Suprapubic skin (tissue), 4 donors: Measurements from ENCODE around the gene HOXC4. TPM values are rescaled to one million over a fixed set of nuclear protein-coding genes. Genes with fewer than 3 reads are reported as not detected.

ENCODE experiments used
- DNase-seq, 2 donors: peaks; one replicate each; pipeline ENCODE4 v3.0.0-alpha.2; 2019; ENCODE audit warnings: low spot score in 2 of 2
- H3K27ac ChIP-seq: fragments of 200-600 bp; sonication (generic); one replicate; pipeline ENCODE4 v1.5.1; 2019
- H3K27me3 ChIP-seq: fragments of 200-600 bp; sonication (generic); one replicate; pipeline ENCODE4 v1.5.1; 2019
- H3K36me3 ChIP-seq: fragments of 200-600 bp; sonication (generic); one replicate; pipeline ENCODE4 v1.5.1; 2019
- H3K4me1 ChIP-seq: fragments of 200-600 bp; sonication (generic); one replicate; pipeline ENCODE4 v1.5.1; 2019
- H3K4me3 ChIP-seq: fragments of 200-600 bp; sonication (generic); one replicate; pipeline ENCODE4 v1.5.1; 2019; ENCODE audit warnings: mild to moderate bottlenecking
- H3K9me3 ChIP-seq: fragments of 200-600 bp; sonication (generic); one replicate; pipeline ENCODE4 v1.5.1; 2019
- EP300 ChIP-seq: sonication (generic); formaldehyde crosslinking; IDR thresholded peaks from one replicate; pipeline ENCODE4 v1.6.1; 2017; ENCODE audit warnings: antibody characterized with exemption
- POLR2A ChIP-seq, 2 donors: fragments of 450-650 bp; IDR thresholded peaks; one replicate each; pipeline ENCODE4 v1.6.1; 2017; ENCODE audit warnings: antibody characterized with exemption in 2 of 2, mild to moderate bottlenecking in 2 of 2, moderate library complexity in 2 of 2
- POLR2AphosphoS5 ChIP-seq, 3 donors: sonication (generic); formaldehyde crosslinking; IDR thresholded peaks; one replicate each; pipeline ENCODE4 v1.6.1; 2017; ENCODE audit warnings: antibody characterized with exemption in 3 of 3
- WGBS: methylation state at CpG from one replicate; pipeline ENCODE4 v1.1.5; 2018; 5-methylcytosine and 5-hydroxymethylcytosine counted together
- total RNA-seq, 4 donors: library from RNA; depleted of rRNA; stranded (reverse); fragments of >200 nt; gene quantifications; one replicate each; pipeline ENCODE4 v1.1.0, GENCODE V29; 2016
- TF ChIP-seq, protein P1 (sequence below), 2 donors: fragments of 200-600 bp in 1 of 2; fragments of 450-650 bp in 1 of 2; sonication (generic) in 1 of 2; IDR thresholded peaks; one replicate each; pipeline ENCODE4 v1.5.1; 2016 to 2019; ENCODE audit warnings: antibody characterized with exemption in 2 of 2, mild to moderate bottlenecking in 1 of 2, moderate library complexity in 1 of 2

The HOXC4 gene
- total RNA-seq, 4 donors from 2014 or later, result 1.4 to 4.7 (median 1.9) TPM

DNA sequence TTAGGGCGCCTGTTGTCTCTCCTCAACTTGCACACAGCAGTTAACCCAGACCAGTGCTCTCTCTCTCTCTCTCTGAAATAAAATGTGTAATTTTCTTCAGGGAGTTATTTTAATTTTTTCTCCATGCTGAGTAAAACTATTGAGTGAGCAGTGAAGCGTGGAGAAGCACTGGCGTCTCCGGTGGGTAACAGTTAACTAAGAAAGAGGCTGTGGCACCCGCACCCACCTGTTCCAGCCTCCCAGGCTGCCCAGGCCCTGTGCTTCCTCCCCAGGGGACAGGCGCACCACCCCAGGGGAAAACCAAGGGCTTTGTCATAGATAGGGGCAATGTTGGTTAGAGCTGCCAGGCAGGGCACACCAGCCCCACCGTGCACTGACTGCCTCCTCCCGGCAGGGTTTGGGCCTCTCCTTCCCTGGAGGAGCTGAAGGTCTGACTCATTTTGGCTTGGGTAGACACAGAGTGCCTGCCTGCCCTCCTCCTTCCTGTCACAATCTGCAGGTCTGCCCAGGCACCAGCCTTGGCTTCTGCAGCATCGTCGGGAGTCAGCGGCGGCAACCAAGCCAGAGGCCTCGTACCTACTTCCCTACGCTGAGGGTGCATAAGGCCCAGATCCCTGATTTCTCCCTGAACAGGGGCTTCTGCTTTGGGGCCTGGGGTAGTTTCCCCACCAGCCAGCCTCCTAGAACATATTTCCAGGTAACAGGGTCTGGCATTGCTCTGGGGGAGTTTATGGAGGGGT is 16.8 kb upstream of the HOXC4 start:
- Histone ChIP-seq H3K27me3 (peaks cover 23% of the 10 kb centered on the region), H3K4me1 (peaks cover 82% of the 10 kb centered on the region), H3K36me3 (no peaks in the 10 kb centered on the region), H3K9me3 (no peaks in the 10 kb centered on the region), H3K4me3 (no peak overlapping the region), H3K27ac (peak overlapping the region; percentile 37)
- DNase-seq, result peak in 1 of 2 donors; percentile 78
- WGBS, result 53% methylated on average over 11 of the region's 14 CpGs
- TF ChIP-seq, protein P1, sequence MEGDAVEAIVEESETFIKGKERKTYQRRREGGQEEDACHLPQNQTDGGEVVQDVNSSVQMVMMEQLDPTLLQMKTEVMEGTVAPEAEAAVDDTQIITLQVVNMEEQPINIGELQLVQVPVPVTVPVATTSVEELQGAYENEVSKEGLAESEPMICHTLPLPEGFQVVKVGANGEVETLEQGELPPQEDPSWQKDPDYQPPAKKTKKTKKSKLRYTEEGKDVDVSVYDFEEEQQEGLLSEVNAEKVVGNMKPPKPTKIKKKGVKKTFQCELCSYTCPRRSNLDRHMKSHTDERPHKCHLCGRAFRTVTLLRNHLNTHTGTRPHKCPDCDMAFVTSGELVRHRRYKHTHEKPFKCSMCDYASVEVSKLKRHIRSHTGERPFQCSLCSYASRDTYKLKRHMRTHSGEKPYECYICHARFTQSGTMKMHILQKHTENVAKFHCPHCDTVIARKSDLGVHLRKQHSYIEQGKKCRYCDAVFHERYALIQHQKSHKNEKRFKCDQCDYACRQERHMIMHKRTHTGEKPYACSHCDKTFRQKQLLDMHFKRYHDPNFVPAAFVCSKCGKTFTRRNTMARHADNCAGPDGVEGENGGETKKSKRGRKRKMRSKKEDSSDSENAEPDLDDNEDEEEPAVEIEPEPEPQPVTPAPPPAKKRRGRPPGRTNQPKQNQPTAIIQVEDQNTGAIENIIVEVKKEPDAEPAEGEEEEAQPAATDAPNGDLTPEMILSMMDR (IDR thresholded peaks at IDR 0.05), result peak in 1 of 2 donors; percentile 29
- TF ChIP-seq POLR2AphosphoS5 (IDR thresholded peaks at IDR 0.05), result no peak
- no peak for TF ChIP-seq POLR2A (IDR thresholded peaks at IDR 0.05)
- no peak for TF ChIP-seq EP300

DNA sequence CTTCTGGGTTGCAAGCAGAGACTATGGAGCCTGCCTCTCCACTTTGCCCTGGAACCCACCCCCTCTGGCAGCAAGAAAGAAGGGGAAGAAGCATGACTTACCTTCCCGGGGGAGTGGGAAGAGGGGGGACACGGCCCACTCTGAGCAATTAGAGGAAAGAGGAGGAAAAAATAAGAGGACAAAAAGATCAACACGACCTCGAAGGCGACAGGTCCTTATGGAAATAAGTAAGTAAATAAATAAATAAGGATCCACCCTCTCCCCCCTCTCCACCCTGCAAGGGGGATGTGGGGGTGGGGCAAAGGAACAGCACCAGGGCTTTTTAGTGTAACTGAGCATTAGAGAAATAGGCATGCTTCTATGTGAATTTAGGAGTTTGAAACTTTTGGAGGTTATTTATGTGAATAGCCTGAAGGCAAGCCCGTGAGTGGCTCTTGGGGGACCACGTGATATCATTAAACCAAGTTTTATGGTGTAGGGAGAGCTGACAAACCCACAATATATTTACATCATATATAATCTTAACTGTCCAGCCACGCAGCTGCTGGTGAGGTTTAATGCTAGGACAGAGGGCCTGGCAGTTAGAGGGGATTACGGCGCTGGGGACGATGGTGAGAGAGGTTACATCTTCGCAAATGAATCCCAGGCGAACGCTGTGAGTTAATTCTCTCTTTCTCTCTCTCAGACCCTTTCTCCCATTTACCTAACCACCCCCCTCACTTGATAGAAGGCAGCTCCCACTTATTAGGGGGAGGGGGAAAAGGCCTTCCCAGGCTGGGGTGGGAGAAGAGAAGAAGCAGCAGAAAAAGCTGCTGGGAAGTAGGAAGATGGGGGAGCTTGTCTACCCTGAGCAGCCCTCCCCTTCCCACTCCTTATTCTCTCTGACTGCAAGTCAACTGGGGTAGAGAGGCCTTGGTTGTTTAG is 16.0 kb upstream of the HOXC4 start:
- TF ChIP-seq POLR2AphosphoS5 (IDR thresholded peaks at IDR 0.05) (no peak), POLR2A (IDR thresholded peaks at IDR 0.05) (no peak)
- Histone ChIP-seq H3K27me3 (peaks cover 17% of the 10 kb centered on the region), H3K4me1 (peaks cover 78% of the 10 kb centered on the region), H3K36me3 (no peaks in the 10 kb centered on the region), H3K27ac (peak overlapping the region; percentile 37), H3K4me3 (no peak overlapping the region), H3K9me3 (no peaks in the 10 kb centered on the region)
- no peak for DNase-seq
- WGBS, result 63% methylated on average over 14 of the region's 14 CpGs

DNA sequence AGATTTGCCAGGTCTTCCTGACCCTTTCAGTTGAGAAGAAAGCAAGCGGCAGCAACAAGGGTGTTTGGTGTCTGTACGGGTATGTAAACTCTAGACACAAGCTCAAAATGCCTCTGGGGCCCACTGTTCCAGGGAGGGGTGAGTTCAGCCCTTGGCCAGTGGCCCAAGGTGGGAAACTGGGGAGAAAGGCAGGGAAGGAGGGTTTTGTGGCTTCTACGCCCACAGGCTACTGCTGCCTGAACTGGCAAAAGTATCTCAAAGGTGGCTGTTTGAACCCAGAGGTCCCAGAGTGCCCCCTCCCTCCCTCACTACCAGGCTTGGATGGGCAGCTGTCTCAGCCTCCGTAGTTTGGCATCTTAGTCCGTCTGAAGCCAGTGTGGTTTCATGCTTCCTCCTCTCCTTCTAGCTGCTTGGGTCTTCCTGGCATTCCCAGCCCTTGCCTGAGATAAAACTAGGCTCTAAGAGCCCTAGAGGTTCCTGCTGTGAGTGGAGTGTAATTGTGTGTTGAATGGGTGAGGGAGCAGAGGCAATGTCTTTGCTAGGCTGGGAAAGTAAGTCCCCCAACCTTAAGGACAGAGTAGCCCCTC is 15.3 kb upstream of the HOXC4 start:
- 48% methylated on average over 5 of the region's 5 CpGs for WGBS
- H3K9me3 ChIP-seq, result no peaks in the 10 kb centered on the region
- DNase-seq, result no peak
- peak overlapping the region; percentile 34 for H3K27ac ChIP-seq
- H3K27me3 ChIP-seq, result peaks cover 12% of the 10 kb centered on the region
- H3K4me3 ChIP-seq, result no peak overlapping the region
- H3K4me1 ChIP-seq, result peaks cover 78% of the 10 kb centered on the region
- no peaks in the 10 kb centered on the region for H3K36me3 ChIP-seq
- TF ChIP-seq, protein P1 (IDR thresholded peaks at IDR 0.05), result no peak

GRCh38 chr12:54038871-54039414 is 14.7 kb upstream of the HOXC4 start:
- peak overlapping the region; percentile 35 for H3K27ac ChIP-seq
- H3K36me3 ChIP-seq, result no peaks in the 10 kb centered on the region
- 51% methylated on average over 9 of the region's 9 CpGs for WGBS
- H3K4me3 ChIP-seq, result peak overlapping the region; percentile 8
- TF ChIP-seq EP300, result no peak
- TF ChIP-seq POLR2AphosphoS5 (IDR thresholded peaks at IDR 0.05), result no peak
- TF ChIP-seq POLR2A (IDR thresholded peaks at IDR 0.05), result no peak
- TF ChIP-seq, protein P1 (IDR thresholded peaks at IDR 0.05), result no peak
- no peaks in the 10 kb centered on the region for H3K9me3 ChIP-seq
- H3K27me3 ChIP-seq, result peaks cover 6% of the 10 kb centered on the region
- peak; percentile 86 to 88 for DNase-seq
- H3K4me1 ChIP-seq, result peaks cover 77% of the 10 kb centered on the region

- WGBS, result 36% methylated on average over 16 of the region's 16 CpGs
- Histone ChIP-seq H3K9me3 (no peaks in the 10 kb centered on the region), H3K4me1 (peaks cover 70% of the 10 kb centered on the region), H3K27me3 (peaks cover 3% of the 10 kb centered on the region), H3K36me3 (no peaks in the 10 kb centered on the region), H3K27ac (peak overlapping the region; percentile 35), H3K4me3 (peak overlapping the region; percentile 8)
- peak in 1 of 2 donors; percentile 82 for DNase-seq
- TF ChIP-seq EP300 (no peak), POLR2A (IDR thresholded peaks at IDR 0.05) (no peak), POLR2AphosphoS5 (IDR thresholded peaks at IDR 0.05) (no peak)
- TF ChIP-seq, protein P1 (IDR thresholded peaks at IDR 0.05), result no peak
Measured at GRCh38 chr12:54039417-54040147, 14.1 kb upstream of the HOXC4 start.
